Measurements from ENCODE around the gene GGT5.
"Not testable (repeated sequence)": the region's sequence is repeated elsewhere in the genome, so short reads cannot be mapped to it uniquely, and the experiment has no call there.

Gene GGT5

DNA sequence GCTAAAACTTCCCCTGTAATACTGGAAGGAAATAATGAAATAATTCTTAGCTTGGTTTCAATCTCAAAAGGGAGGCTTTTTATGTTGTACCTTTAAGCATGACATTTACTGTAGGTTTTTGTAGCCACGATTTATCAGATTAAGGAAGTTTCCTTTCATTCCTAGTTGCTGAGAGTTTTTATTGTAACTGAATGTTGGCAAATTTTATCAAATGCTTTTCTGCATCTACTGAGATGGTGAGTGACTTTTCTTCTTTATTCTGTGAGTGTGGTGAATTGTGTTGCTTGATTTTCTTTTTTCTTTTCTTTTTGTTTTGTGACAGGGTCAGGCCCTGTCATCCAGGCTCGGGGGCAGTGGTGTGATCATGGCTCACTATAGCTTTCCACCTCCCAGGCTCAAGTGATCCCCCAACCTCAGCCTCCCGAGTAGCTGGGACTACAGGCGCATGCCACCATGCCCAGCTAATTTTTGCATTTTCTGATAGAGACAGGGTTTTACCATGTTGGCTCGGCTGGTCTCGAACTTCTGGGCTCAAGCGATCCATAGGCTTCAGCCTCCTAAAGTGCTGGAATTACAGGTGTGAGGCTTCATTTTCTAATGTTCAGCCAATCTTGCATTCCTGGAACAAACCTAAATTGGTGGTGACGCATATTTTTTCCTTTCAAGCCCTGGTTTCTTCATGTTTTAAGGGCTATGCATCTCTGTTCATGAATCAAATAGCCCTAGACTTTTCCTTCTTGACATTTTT lies 37.4 kb downstream of the GGT5 start:
- FAIRE-seq: no peak

DNA sequence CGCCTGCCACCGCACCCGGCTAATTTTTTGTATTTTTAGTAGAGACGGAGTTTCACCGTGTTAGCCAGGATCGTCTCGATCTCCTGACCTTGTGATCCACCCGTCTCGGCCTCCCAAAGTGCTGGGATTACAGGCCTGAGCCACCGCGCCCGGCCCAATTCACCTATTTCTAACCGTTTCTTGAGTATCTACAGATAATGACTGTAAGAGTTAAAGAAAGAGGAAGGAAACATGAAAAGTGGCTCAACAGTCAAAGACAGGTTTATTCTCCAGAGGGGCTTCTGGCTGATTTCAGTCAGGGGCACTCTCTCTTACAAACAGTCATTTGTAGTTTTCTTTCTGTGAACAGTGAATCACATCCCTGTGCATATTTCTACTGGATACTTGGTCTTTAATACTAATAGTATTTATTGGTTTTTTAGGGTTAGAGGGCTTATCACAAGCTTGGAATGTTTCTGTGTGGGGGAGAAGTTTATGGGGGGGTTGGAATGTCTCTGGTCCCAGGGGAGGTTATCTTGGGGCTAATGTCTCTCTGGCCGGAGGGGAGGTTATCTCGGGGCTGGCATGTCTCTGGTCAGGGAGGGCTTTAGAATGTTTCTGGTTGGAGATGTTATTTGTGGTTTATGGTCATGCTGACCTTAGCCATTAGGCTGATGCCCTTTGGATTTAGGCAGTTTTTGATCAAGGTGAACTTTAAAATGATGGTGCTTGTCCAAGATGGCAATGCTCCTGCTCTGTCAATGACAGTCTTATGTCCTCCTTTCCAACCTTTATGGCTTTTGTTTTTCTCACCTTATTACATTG lies 38.2 kb downstream of the GGT5 start:
- not testable (repeated sequence) for FAIRE-seq; DNase-seq (ENCODE audit: insufficient read length, low spot score)

More for the DNA sequence above, 37.4 kb downstream of the GGT5 start:
- no peak for DNase-seq (ENCODE audit: insufficient read length, low spot score)

DNA sequence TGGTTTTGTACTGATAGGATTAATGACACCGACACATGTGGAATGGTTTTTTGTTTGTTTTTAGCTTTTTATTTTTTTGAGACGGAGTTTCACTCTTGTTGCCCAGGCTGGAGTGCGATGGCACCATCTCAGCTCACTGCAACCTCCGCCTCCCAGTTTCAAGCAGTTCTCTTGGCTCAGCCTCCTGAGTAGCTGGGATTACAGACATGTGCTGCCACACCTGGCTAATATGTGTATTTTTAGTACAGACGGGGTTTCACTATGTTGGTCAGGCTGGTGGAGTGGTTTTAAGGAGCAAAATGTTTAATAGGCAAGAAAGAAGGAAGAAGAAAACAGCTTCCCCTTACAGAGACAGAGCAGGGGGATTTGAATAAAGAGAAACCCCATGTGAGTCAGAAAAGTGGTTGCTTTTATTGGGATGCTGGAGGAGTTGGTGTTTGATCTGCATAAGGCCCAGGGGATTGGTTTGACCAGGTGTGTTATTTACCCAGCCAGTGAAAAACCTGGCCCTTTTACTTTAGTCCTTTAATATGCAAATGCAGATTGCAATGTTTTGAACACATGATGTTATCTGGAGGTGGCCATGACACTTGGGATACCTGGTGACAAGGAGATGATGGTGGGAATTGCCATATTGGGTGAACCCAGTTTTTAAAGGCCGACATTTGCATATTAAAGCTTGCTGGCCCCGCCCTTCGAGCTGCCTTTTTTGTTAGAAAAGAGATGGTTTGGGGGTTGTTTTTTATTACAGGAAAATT lies 39.3 kb downstream of the GGT5 start:
- no peak for DNase-seq (ENCODE audit: insufficient read length, low spot score)
- FAIRE-seq: no peak

DNA sequence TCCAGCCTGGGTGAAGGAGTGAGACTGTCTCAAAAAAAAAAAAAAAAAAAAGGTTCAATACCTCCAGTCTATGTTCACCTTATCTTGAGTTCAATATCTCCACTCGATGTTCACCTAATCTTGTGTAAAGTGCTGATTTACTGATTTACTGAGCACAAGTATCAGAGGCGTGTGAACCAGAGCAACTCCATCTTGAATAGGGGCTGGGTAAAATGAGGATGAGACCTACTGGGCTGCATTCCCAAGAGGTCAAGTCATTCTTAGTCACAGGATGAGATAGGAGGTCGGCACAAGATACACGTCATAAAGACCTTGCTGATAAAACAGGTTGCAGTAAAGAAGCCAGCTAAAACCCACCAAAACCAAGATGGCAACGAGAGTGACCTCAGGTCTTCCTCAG lies 41.0 kb downstream of the GGT5 start:
- not testable (repeated sequence) for DNase-seq (ENCODE audit: insufficient read length, low spot score); FAIRE-seq

DNA sequence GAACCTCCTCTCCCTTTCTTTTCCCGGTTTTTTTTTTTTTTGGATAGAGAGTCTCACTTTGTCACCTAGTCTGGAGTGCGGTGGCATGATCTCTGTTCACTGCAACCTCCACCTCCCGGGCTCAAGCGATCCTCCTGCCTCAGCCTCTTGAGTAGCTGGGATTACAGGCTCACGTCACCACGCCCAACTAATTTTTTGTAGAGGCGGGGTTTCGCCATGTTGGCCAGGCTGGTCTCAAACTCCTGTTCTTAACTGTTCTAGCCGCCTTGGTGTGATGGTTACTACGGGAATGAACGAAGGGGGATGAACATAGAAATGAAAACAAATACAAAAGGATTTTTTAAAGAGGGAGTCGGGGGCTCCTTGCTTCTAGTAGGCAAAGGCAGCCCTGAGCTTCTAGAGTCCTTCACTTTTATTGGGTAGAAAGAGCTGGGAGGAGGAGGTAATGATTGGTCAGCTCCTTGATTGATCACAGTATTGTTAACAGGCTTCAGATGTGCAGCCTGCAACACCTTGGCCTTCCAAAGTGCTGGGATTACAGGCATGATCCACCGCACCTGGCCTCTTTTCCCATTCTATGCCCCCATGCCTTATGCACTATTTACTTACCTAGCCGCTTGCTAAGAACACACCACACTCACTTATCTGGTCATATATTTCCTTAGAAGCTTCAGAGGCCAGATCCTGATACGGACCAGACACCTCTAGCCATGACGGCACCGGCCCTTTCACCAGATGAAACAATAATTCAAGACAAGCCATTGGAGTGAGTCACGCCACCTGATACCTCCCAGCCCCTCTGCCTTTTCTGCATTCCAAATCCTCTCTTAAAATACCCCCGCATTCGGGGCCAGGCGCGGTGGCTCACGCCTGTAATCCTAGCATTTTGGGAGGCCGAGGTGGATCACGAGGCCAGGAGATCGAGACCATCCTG lies 42.9 kb downstream of the GGT5 start:
- FAIRE-seq (no peak), DNase-seq (ENCODE audit: insufficient read length, low spot score) (no peak)

DNA sequence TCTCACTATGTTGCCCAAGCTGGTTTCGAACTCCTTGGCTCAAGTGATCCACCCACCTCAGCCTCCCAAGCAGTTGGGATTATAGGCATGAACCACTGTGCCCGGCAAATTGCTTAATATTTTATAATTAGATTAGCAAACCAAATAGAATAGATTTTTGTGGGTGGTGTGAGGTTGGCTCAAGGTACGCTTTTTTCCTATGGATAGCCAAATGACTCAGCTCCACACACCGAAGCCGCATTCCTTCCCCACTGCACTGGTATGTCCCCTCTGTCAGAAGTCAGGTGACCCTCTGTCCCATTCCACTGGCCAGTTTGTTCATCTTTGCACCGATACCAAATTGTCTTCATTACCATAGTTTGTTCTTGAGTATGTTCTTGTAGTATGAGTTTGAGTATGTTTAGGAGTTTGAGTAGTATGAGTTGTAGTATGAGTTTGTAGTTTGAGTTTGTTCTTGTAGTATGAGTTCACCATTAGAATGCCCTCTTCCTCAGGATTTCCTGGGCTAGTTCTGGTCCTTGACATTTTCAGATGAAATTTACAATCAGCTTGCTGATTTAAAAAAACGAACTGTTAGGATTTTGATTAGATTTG lies 44.2 kb downstream of the GGT5 start:
- DNase-seq (ENCODE audit: insufficient read length, low spot score): no peak
- no peak for FAIRE-seq

DNA sequence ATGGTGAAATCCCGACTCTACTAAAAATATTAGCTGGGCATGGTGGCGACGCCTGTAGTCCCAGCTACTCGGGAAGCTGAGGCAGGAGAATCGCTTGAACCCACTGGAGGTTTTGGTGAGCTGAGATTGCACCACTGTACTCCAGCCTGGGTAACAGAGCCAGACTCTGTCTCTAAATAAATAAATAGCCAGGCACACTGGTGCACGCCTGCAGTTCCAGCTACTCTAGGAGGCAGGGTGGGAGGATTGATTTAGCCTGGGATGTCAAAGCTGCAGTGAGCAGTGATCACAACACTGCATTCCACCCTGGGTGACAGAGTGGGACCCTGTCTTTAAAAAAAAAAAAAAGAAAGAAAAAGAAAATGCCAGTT lies 46.2 kb downstream of the GGT5 start:
- no peak for FAIRE-seq
- no peak for DNase-seq (ENCODE audit: insufficient read length, low spot score)

DNA sequence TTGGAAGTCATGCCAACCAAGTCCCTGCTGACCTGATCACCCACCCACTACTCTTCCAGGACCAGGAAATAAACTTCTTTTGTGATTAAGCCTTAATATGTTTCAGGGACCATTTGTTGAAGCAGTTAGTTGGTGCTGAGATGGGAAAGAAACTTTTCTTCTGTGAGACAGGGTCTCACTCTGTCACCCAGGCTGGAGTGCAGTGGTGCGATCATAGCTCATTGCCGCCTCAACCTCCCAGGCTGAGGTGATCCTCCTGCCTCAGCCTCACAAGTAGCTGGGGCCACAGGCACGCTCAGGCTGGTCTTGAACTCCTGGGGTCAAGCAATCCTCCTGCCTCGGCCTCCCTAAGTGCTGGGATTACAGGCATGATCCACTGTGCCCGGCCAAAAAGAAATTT lies 53.0 kb downstream of the GGT5 start:
- FAIRE-seq (no peak), DNase-seq (ENCODE audit: insufficient read length, low spot score) (no peak)

DNA sequence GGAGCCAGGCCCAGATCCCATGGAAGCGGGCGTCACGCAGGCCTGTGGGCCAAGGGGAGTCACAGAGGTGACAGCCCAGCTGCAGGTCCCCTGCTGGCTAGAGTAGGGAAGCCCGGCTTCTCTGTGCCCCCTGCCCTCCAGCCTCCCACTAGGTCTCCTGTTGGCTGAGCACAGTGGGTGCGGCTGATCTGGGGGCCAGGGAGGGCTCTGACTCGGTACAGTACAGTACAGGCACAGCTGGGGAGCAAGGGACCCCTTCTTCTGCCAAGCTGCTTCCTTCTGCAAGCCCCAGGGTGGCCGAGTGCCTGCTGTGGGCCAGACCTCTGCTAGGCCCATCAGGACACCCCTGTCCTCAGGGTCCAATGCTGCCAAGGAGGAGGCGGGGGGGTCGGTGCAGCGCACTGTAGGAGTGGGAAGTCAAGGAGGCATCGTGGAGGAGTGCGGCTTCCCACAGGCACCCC lies 53.5 kb downstream of the GGT5 start:
- no peak for DNase-seq (ENCODE audit: insufficient read length, low spot score)
- FAIRE-seq: no peak

DNA sequence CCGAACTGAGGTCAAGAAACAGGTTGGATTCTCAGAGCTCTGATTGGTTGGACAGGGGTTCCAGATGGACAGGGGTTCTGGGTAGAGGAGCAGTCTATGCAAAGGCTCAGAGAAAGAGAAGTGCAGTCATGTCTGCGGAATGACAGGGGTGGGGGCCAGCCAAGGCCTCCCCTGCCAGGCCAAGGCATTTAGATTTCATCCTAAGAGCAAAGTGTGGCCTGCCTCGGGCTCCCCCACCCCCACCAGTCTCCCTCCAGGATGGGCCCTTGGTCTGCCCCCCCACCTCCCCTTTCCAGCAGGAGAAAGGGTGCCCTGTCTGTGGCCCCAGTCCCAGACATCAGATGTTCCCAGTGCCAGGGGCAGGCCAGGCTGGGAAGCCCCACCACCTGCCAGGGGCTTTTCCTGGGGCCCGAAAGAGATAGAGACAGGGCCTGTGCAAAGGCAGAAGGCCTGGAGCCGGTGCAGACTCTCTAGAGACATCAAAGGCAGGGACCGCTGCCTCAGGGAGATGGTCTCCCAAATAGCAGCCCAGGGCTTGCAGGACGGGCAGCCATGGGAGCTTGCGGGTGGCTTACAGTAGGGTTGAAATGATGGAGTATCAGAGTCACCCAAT lies 54.2 kb downstream of the GGT5 start:
- no peak for FAIRE-seq
- no peak for DNase-seq (ENCODE audit: insufficient read length, low spot score)

DNA sequence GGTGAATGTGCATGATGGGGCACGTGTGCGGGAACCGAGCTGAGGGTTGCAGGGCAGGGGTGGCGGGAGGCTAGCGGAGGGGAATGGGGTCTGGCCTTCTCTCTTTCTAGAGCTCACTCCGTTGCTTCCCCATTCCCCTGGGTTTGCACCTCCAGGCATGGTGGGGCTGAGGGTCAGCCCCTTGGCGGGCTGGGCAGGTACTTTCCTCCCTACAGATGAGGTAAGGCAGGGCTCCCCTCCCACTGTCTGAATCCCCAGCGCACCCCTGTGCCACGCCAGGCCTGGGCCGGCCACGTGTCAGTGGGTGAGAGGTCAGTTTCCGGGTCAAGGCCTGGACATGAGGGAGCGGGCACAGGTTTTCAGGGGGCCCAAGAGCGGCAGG lies 54.7 kb downstream of the GGT5 start:
- FAIRE-seq: no peak
- DNase-seq (ENCODE audit: insufficient read length, low spot score): no peak

DNA sequence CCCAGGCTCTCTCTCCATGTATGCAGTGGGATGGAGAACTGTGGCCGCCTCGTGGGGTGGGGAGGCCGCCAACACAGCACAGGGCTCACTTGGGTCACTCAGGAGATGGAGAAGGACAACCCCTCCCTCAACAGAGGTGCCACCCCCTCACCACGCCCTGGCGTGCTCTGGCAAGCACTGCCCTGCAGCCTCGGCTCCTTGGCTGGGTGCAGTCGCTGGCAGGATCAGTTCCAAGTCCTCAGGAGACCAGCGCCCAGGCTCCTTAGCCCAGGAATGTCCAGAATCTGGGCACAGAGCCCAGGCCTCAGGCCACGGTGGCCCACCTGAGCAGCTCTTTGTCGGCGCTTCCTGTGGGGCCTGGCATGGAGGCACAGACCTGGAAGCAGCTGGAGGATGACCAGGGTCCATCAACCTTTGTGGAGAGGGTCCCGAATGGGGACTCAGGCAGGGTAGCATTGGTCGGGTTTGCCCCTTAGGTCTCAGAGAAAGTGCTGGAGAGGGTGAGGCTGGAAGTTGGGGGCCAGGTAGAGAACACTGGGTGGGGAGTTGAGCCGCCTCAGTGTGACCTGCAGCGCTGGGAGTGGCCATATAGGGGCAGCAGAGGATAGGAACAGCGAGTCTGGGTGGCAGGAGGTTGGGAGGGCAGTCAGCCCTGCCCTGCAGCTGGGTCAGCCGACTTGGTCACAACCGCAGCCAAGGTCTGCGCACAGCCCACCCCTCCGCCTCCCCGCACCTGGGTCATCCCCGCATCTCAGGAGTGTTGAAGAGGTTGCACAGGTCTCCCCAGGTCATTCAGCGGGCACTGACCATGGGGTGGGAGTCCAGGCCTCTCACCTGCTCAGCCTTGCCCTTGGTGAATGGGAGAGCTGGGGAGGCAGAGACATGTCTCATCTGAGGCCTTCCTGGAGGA lies 55.4 kb downstream of the GGT5 start:
- DNase-seq (ENCODE audit: insufficient read length, low spot score) (peak; percentile 89), FAIRE-seq (no peak)

DNA sequence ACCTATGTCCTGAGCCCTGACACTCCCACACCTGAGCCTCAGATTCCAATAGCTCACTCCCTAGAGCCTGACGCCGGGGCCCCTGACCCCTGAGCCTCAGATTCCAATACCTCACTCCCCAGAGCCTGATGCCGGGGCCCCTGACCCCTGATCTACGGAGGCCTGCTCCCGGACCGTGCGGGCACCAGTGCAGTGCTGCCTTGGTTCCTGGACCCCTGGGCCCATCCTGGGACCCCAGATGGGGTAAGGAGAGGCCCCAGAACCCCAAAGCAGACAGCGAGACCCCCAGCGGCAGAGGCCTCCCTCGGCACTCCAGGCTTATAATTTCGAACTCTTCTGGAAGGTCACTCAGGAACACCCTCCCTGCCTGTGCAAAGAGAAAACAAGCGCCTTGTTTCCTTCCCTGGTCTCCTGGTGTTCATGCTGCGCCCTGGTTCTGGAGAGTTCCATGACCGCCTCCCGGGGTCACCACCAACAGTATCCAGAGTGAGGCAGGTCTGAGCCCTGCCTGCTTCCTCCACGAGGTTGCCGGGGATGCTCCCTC lies 56.1 kb downstream of the GGT5 start:
- FAIRE-seq: no peak

DNA sequence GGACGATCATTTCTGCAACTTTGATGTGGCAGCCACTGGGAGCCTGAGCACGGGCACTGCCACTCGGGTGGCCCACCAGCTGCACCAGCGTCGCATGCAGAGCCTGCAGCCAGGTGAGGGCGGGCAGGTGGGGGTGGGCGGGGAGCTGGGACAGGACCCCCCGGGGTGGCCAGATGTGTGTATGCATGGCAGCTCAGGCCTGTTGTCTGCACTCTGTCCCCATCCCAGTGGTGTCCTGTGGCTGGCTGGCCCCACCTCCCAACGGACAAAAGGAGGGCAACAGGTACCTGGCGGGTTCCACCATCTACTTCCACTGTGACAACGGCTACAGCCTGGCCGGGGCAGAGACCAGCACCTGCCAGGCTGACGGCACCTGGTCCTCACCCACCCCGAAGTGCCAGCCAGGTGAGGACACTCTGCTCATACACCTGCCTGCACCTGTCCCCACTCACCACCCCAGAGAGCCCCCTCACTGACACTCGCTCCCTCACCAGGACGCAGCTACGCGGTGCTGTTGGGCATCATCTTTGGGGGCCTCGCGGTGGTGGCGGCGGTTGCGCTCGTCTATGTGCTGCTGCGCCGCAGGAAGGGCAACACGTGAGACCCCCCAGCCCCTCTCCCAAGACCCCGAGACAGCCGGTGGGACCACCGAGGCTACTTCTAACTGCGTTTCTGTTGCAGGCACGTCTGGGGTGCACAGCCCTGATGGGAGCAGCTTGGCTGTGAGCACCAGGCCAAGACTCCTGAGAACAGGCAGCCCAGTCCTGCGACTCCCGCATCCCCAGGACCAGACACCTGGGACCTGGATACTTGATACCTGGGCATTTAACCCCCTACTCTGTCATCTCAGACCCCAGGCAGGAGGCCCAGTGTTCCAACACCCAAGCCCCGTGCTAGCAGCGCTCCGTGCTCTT lies 56.9 kb downstream of the GGT5 start:
- FAIRE-seq: no peak
- no peak for DNase-seq (ENCODE audit: insufficient read length, low spot score)

More for the DNA sequence above, 56.1 kb downstream of the GGT5 start:
- no peak for DNase-seq (ENCODE audit: insufficient read length, low spot score)

DNA sequence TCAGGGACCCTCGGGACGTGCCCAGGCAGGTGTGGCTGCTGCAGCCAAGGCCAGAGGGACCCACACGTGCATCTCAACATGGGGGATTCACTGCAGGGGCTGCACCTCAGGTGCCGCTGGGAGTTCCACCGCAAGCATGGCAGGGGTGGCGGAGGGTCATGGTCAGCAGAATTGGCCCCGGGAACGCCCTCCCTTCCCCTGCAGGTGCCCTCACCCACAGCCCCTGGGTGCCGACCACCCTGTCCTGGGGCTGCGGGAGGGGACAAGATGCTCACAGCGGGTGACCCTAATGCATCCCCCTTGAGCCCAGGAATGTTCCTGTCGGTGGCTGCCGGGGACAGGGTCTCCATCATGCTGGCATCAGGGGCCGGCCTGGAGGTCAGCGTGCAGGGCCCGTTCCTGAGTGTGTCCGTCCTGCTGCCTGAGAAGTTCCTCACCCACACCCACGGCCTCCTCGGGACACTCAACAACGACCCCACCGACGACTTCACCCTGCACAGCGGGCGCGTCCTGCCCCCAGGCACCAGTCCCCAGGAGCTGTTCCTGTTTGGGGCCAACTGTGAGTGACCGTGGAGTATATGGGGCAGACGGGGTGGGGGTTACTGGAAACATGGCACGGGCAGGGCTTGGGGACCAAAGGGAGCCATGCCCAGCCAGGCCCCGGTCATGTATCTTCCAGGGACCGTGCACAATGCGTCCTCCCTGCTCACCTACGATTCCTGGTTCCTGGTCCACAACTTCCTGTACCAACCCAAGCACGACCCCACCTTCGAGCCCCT lies 57.8 kb downstream of the GGT5 start:
- FAIRE-seq (no peak), DNase-seq (ENCODE audit: insufficient read length, low spot score) (no peak)

DNA sequence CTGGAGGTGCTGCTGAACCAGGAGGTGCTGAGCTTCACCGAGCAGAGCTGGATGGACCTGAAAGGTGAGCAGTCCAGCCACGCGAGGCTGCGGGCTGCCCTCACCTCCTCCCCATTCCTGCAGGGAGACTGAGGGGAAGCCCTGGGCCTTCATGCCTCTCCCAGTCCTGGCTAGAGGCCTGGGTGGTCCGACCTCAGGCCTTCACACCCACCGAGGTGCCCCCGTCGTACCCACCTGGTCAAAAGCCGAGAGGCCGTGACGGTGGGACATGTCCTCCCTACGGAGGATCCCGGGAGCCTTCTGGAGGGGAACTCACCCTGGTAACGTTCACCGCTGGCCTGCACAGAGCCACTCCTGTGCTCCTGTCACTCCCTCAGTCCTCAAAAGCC lies 58.5 kb downstream of the GGT5 start:
- no peak for DNase-seq (ENCODE audit: insufficient read length, low spot score)

More for the DNA sequence above, 58.5 kb downstream of the GGT5 start:
- FAIRE-seq: no peak
